ENCODE data around the gene HDX.
"Not testable (repeated sequence)": the region's sequence is repeated elsewhere in the genome, so short reads cannot be mapped to it uniquely, and the experiment has no call there.

The HDX gene

GRCh38 chrX:84339507-84340364 is 162.5 kb downstream of the HDX start:
- DNase-seq, result no peak

- no peak for DNase-seq
Measured at GRCh38 chrX:84336646-84337045, 165.6 kb downstream of the HDX start.

GRCh38 chrX:84335121-84335520 is 167.1 kb downstream of the HDX start:
- no peak for DNase-seq

- DNase-seq, result no peak
Measured at GRCh38 chrX:84322083-84322827, 180.0 kb downstream of the HDX start.

GRCh38 chrX:84320614-84321013 is 181.6 kb downstream of the HDX start:
- no peak for DNase-seq

GRCh38 chrX:84320023-84320422 is 182.2 kb downstream of the HDX start:
- no peak for DNase-seq

- no peak for DNase-seq
Measured at GRCh38 chrX:84318661-84319060, 183.6 kb downstream of the HDX start.

- DNase-seq, result not testable (repeated sequence)
Measured at GRCh38 chrX:84315946-84316345, 186.3 kb downstream of the HDX start.

Measured in 8988T (cell line).